Left renal cortex interstitium (tissue), 4 donors: ENCODE data around the gene ETV1. TPM values are rescaled to one million over a fixed set of nuclear protein-coding genes. Genes with fewer than 3 reads are reported as not detected.

Source experiments
- DNase-seq, 4 donors: peaks; one replicate each; pipeline ENCODE4 v3.0.0-alpha.2; 2013; ENCODE audit warnings: low read depth in 4 of 4, low spot score in 2 of 4, missing footprints in 1 of 4
- polyA plus RNA-seq, 4 donors: library from polyadenylated mRNA; unstranded; fragments of 120-200 nt; gene quantifications; one replicate each; pipeline ENCODE4 v1.2.1, GENCODE V29; 2013; ENCODE audit not compliant: insufficient read length in 4 of 4

Gene ETV1
- 10 to 100 TPM; 31.6 to 40.5 (median 34.8) TPM for polyA plus RNA-seq

DNA sequence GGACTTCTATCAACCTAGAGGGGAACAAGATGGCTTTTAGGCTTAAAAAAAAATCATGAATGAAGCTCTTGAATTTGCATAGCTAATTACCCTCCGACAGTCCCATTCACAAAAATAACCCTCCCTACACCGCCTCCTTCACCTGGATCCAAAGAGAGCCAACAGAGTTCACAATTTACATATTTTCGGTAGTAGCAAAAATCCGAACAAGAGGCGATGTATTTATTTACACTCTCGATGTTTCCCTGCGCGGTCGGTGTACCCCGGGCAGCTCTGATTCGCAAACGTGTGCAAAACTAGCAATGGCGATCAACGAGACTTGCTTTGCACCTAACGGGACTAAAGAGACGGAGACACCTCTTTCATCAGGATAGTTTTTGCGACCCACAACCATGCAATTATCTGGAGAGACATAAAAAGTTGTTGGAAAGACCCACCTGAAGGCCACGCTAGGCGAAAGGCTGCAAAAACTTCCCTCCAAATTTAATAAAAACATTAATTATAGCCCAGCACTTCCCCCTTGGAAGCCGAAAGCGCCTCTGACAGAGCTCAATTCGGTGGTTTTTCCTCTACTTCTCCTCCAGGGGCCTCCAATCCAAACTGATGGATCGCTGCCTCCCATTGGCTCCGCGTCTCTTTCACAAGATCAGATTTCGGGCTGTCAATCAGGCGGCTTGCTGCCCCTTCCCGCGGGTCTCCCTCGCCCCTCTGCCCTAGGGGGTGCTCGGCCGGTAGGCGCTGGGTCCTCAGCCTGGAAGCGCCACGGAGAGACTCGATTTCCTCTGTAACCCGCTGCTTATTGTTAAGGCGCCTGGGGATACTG is at the start of gene ETV1:
Gene ETV1, minus strand, starts transcription at position 541 of the 823 bp plus-strand sequence. CDS start 614 bp downstream, outside the sequence.
- peak in 2 of 4 donors; percentile 71 to 80 for DNase-seq

DNA sequence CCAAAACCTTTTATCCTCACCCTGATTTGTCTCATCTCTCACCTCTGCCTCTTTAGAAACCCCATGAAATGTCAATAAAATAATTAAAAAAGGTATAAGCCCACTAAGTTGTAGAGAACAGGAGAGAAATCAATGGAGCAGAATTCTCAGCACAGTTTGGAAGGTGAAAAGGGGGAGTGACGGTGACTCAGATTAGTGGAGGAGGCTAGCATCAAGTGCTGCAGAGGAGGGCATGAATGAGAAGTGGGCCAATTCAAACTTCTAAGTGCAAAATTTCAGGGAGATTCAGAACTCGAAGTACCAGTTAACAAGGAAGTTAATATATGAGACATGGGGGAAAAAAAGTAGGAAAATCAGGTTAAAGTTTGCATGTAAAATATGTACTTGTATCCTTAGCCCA is 34.9 kb upstream of the ETV1 start:
- no peak for DNase-seq

DNA sequence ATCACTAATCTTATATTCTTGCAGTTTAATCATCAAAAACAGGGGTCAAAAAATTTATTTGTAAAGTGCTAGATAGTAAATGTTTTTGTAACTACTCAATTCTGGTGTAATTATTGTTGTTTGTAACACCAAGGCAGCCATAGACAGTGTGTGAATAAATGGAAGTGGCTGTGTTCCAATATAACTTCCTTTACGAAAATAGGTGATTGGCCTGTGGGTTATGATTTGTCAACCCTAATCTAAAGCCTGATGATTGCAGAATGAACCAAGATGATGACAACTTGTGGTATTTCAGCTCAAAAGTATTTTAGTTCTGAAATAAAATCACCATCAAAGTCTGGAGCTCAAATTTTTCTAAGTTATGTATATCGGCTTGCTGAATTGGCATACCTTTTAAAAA is 34.4 kb upstream of the ETV1 start:
- DNase-seq: no peak

DNA sequence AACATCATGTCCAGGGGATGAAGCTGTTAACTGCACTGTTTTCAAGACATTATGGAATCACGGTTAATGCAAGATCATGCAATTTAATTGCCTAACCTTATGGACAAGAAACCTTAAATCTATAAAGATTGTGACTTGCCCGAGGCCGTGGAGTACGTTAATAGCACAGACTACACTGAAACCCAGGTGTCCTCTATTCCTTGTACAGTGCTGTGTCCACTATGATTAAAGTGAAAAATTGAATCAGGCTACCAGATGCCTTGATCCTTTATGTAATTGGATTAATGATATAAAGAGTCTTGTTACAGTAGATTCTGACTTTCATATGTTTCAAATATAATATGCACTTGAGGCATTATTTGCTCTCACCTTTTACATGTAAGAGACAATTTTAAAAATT is 33.9 kb upstream of the ETV1 start:
- DNase-seq: no peak

DNA sequence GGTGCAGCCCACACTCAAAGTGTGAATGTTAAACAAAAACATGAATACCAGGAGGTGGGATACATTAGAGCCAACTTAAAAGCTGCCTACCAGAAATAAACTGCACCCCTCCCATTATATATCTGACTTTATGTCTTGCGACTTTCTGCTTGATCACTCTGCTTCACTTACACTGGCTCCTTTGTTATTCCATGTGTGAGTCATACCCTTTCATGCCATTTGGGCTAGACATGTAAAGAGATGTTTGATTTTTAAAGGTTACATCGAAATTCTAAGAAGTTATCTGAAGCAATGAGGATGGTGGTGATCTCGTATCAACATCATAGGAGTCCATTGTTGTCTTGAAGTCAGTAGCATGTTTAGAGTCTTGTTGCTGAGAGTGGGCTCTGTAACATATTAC is 31.6 kb upstream of the ETV1 start:
- DNase-seq: no peak

DNA sequence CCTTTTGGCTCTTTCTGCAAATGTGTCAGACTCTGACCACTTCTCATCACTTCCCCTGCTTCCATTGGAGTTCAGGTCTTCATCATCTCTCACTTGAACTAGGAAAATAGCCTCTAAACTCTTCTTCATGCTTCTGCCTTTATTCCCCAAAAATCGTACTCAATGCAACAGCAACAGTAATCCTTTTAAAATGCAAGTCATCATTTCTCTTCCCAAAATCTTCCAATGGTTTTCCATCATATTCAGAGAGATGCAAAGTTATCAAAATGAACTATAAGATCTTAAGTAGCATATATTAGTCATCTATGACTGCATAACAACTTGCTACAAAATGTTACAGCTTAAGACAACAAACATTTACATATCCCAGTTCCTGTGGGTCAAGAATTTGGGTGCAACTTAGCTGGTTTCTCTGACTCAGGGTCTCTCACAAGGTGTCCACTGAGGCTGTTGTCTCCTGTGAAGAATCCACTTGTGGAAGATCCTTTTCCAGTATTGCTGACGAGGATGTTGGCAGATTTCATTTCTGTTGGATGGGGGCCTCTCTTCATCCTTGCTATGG is 31.0 kb upstream of the ETV1 start:
- DNase-seq: no peak

DNA sequence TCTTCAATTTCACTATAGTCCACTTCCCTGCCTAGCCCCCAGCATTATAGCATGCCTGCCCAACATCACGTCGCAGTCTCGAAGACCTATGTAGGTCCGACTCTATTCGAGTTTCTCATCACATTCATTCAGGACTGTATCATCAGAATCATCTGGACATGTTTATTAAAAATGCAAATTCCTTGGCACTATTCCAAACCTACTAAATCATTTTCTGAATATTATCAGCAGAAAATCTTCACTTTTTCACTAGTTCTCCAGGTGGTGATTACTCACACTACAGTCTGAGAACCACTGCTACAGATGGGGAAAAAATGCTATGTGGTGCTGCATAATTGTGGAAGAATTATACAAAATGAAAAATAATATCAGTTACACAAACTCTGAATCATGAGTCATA is 29.3 kb upstream of the ETV1 start:
- DNase-seq: no peak

DNA sequence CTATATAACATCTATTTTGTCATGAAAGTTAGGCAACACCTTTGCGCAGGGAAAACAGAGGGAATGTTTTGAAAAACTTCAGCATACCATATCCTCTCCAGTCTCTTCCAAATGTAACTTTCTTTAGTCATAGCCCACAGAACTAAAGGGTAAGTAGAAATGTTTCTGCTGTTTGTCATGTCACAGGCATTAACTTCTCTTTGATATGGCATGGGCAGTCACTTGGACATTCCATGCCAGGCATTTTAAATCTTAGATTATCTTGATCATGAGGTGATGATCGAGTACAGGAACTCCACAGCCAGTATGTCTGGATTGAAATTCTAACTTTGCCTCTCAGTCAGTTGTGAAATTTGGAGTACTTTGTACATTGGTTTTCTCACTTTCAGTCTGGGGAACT is 27.5 kb upstream of the ETV1 start:
- DNase-seq: no peak

DNA sequence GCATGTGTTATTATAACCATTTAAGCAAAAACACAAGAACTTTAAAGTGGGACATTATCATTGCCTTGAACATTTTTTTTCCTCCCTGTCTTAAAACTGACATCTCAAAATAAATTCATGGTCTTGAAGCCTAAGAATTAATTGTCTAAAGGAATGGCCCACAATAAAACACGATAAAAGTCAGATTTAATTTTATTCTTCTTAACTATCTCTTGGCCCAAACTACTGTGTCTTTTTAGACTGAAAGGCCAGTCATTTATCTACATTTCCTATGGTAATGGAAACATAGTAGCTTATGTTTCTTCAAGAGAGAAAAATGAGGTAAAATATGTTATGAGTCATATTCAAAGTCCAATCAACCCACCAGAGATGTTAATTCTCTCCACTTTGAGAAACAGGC is 24.4 kb upstream of the ETV1 start:
- DNase-seq: no peak

DNA sequence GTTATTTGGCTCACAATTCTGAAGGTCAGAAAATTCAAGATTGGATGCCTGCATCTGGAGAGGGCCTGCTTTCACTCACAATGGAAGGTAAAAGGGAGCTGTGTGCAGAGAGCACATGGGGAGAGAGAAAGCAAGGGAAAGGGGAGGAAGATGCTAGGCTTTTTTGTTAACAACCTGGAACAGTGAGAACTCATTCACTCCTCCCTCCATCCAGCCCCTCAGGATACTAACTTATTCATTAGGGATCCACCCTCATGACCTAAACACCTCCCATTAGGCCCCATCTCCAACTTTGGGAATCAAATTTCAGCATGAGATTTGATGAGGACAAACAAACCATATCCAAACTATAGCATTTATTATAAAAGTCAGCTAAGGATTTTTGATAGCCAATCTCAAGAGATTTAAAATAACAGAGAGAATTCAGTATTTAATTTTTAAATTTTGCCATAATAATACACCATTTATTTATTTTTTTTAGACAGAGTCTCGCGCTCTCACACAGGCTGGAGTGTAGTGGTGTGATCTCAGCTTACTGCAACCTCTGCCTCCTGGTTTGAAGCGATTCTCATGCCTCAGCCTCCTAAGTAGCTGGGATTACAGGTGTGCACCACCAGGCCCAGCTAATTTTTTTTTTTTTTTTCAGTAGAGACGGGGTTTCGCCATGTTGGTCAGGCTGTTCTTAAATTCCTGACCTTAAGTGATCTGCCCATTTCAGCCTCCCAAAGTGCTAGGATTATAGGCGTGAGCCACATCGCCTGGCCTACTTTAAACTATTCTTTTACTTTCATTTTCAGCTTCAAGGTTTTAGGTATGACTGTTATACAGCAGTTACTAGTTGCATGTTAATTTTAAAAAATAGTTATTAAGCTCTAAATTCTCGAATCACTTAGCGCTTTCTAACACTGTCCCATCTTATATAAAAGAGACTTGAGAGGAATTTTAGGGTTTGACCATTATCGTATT is 20.3 kb upstream of the ETV1 start:
- no peak for DNase-seq

DNA sequence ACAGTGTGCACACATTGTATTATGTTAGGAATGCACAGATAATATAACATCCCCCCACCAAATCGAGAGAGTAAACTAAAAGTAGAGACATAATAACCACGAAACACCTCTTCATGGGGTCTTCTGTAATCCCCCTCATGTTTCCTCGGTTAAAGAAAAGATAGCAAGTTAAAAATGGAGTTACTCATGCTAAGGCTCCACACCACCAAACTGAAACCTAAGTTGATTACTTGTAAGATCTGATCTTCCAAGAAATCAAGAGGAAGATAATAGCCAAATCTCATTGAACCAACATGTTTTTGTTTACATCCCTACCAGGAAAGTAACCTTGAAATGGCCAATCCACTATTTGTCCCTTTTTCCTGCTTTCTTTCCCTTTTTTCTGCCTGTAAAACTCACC is 11.7 kb upstream of the ETV1 start:
- DNase-seq: no peak

DNA sequence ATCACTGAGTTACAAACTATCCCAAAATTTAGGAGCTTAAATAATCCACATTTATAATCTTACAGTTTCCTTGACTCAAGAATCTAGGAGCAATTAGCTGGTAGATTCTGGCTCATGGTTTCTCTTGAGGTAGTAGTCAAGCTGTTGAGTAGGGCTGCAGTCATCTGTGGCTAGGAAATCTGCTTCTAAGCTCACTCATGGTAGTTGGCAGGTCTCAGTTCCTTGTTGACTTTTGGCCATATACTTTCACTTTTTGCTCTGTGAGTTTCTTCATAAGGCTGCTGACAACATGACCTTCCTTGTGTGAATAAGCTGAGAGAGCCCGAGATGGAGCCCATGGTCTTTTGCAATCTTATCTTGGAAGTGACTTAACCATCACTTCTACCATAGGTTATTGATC is 10.8 kb upstream of the ETV1 start:
- no peak for DNase-seq

DNA sequence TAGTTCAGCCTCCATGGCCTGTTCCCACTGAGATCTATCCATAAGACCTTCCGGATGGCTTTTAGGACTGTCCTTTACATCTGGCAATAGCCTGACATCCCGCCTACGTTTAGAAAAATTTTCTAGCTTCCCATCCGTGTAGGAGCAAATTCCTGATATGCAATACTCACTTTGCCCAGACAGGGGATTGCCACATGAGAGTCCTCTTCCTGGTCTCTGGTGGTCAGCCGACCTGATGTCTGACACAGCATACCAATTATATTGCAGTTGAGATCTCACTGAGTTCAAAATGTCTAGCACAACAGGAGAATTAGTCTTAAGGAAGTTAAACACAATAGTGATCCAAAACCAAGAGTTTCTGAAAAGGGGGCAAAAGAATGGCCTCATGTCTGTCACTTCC is 9.4 kb upstream of the ETV1 start:
- no peak for DNase-seq

DNA sequence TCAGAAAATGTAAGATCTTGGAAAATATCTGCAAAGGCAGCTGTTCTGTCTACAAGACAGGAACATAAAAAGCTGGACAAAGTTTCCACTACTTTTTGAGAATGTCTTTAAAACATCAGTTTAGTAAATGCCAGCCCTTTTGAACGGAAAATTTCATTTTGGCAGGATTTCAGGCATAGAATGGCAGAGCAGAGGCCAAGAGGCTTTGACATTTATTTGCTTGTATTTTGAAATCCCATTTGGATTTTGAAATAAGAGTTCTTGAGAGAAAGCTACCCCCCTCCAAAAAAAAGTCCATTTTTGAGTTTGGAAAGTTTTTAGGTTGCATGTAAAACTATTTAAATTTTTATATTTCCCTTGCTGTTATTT is 3.1 kb upstream of the ETV1 start:
- DNase-seq: no peak

DNA sequence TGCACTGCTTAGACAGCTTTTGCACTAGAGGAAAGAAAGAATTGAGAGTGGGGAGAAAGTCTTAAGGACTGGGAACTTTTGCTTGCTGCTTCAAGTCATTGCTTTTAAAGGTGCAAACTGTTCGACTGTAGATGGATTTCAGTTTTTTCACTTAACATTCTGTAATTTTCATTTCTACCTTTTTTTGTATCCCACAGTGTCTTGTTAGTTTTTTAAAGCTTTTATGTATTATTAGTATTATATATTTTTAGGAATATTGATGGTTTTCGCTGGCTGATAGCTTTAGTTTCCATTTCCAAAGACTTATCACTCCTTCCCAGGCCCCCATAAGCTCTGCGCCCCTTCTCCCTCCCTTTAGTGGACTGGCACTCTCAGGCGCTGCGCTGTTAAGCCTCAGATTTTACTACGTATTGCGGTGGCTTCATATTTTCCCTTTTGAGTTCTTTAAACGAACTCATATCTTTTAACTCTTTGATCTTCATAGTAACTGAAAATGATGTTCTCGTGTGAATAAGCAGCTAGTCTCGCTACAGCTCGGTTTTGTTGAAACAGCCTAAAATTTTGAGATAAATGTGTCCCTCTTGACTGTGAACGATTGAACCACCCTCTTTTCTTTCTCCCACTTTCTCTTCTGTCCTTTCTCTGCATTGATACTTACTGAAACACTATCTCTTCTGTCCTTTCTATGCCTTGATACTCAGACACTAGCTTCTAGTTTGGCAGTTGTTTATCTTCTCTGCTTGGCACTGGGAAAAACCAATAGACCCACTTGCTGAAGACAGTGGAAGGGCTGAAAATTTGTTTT is 2.5 kb upstream of the ETV1 start:
- DNase-seq: no peak

DNA sequence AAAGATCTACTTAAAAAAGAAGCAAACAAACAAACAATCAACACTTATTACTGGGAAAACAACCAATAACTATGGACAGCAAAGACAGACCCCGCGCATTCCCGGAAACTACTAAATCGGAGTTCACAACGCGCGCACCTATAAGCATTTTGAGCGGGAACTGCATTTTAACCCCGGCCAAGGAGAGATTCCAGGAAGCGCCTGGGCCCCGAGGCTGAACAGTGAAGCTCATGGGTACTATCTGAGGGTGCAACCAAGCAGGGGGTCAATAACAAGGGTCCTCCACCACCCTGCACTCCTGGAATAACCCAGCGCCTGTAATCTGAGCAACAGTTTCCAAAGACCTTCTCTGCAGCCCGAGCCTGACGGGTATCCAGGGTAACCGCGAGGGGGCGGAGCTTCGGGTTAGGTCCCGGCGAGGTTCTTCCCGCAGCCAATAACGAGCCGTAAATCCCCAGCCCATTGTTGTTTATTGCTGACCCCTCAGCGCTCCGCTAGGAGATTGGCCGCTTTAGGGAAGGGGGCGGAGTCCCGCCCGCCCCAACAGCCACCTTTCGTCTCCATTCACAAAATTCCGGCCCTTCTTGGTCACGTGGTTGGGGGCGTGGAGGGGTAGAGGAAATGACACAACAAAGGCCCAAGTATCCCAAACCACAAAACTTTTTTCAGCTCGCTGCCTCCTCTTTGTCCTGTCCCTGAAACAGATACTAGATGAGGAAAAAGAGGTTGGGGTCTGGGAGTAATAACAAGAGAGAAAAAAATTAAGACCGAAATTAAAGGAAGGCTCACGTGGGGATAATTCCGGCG is 1.7 kb upstream of the ETV1 start:
- peak; percentile 93 to 98 (median 96) for DNase-seq

DNA sequence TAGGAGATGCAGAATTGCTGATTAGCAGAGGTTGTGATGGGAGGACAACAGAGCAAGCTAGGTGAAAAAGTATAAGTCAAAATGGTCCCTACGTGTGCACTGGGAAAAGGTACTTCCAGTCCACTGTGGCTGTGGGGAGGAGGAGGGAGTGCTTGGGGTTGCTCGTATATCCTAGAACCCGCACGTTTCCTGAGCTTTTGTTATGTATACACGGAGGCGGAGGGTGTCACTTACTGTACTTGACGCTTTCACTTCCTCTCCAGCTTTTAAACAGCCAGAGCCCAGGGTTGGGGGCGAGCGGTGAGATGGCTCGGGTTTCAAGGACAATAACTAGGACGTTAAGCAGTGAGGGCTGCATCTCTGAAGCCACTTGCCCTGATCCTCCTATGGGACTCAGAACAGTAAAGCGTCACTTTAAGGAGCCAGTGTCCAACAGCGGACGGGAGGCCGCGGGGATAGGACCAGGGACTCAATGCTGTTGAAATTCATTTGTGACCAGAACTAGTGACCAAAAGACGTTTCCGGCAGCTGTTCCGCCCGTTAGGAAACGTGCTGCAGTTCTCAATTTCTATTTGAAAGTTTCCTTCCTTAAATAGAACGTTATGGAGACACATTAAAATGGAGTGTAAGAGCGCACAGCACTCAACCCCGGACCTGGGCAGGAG is 985 bp upstream of the ETV1 start:
- DNase-seq: peak; percentile 72 to 90 (median 76)

DNA sequence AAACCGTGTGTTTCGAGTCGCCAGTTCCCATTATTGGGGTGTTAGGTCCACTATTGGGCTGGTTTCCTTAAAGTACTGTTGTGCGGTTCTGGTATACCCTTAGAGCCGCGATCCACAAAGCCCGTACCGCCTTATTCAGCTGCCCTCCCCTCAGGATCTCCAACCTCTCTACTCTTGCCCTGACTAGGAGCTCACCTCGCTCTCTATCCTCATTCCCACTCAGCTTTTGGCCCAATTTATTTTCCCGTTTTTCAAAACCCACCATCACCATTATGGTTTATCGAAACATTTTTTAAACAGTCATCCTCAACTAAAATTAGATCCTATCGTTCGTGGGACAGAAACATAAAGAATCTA is 461 bp upstream of the ETV1 start:
- DNase-seq: no peak

DNA sequence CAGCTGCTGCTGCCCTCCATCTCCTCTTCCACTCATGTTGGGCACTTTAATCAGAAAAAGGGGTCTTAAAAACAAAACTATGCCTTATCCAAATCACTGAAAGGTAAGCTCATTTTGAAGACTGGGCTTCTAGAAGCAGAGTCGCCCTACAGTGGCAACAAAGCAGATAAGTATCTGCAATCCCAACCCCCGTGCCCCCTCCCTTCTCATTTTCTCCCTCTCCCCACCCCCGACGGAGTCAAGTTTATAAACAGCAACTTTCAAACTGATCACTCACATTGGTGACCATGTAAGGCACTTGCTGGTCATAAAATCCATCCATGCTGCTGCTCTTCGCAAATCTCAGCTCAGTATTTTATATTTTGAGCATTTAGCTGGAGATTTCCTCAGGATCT is 738 bp downstream of the ETV1 start:
- DNase-seq: peak in 1 of 4 donors; percentile 34
